Cardiac fibroblast (primary cell): ENCODE measurements around the gene TMTC1.

ENCODE experiments used
- DNase-seq, 2 donors: peaks; one replicate each; pipeline versions ENCODE4 v3.0.0 to v3.0.0-alpha.2; 2010; ENCODE audit warnings: low read depth in 2 of 2
- H3K4me3 ChIP-seq, 2 donors: replicated peaks in 1 of 2; 1 replicate in 1 of 2; 2 replicates in 1 of 2; pipeline ENCODE4 v1.5.1; 2011; ENCODE audit warnings: low read depth in 2 of 2, low read length in 2 of 2, mild to moderate bottlenecking in 2 of 2, moderate library complexity in 1 of 2
- CTCF ChIP-seq: IDR thresholded peaks from one replicate; pipeline ENCODE4 v1.5.1; 2011; ENCODE audit warnings: low read depth, mild to moderate bottlenecking, low read length, inconsistent platforms

Gene TMTC1

GRCh38 chr12:29547151-29547632 lies 236.6 kb downstream of the TMTC1 start:
- peak; percentile 43 to 55 for DNase-seq
- H3K4me3 ChIP-seq, result no peak overlapping the region
- no peak for TF ChIP-seq CTCF

- DNase-seq, result no peak
- TF ChIP-seq CTCF, result no peak
- H3K4me3 ChIP-seq, result no peak overlapping the region
These were observed 237.7 kb downstream of the TMTC1 start for GRCh38 chr12:29546000-29546399.

GRCh38 chr12:29545102-29545467 lies 238.7 kb downstream of the TMTC1 start:
- H3K4me3 ChIP-seq, result no peak overlapping the region
- no peak for TF ChIP-seq CTCF
- DNase-seq, result no peak

GRCh38 chr12:29544428-29545101 lies 239.2 kb downstream of the TMTC1 start:
- H3K4me3 ChIP-seq, result no peak overlapping the region
- TF ChIP-seq CTCF, result no peak

GRCh38 chr12:29543036-29543435 lies 240.7 kb downstream of the TMTC1 start:
- no peak for TF ChIP-seq CTCF
- no peak for DNase-seq
- no peak overlapping the region for H3K4me3 ChIP-seq

More at GRCh38 chr12:29544428-29545101, 239.2 kb downstream of the TMTC1 start:
- DNase-seq, result no peak

GRCh38 chr12:29537298-29537697 lies 246.4 kb downstream of the TMTC1 start:
- TF ChIP-seq CTCF, result no peak
- H3K4me3 ChIP-seq, result no peak overlapping the region
- DNase-seq, result peak in 1 of 2 donors; percentile 71

GRCh38 chr12:29534935-29535334 lies 248.8 kb downstream of the TMTC1 start:
- no peak for TF ChIP-seq CTCF
- no peak overlapping the region for H3K4me3 ChIP-seq
- DNase-seq, result peak; percentile 42 to 64
